ENCODE data around the gene ARHGAP8.

Gene ARHGAP8

DNA sequence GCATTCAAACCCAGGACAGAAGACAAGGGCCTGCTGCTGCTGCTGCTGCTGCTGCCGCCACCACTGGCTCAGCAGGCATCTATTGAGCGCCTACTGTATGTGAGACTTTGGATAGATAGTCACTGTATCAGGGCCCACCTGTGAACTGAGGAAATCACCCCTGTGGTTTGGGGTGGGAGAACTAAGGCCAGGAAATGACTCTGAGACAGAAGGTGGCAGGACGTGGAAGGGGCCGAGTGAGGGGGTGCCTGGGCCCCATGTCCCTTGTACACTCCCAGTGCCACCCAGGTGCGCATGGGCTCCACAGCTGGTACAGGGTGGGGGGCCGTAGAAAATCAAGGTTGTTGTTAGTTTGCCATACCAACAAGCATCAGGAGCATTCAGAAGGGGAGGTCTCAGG lies 50.6 kb downstream of the ARHGAP8 start:
- Histone ChIP-seq H2BK15ac (replicated peaks; ENCODE audit: low read depth) (no peak overlapping the region), H2BK120ac (ENCODE audit: low read depth, low read length) (no peak overlapping the region), H3K9ac (ENCODE audit: low read length) (no peak overlapping the region), H3K27ac (ENCODE audit: low read depth, low read length) (no peak overlapping the region), H4K8ac (ENCODE audit: low read depth, low read length) (no peak overlapping the region), H3K4ac (ENCODE audit: low read depth, low read length) (no peak overlapping the region), H3K4me1 (ENCODE audit: control insufficient read depth, low read depth, low read length) (peaks cover 4% of the 10 kb centered on the region), H3K56ac (ENCODE audit: low read length) (no peak overlapping the region), H3K23ac (ENCODE audit: low read length) (no peak overlapping the region), H3K36me3 (ENCODE audit: control insufficient read depth, insufficient read depth, low read length) (no peaks in the 10 kb centered on the region), H3K4me3 (ENCODE audit: low read length) (no peak overlapping the region), H2BK5ac (ENCODE audit: low read length) (no peak overlapping the region), H3K79me2 (ENCODE audit: control insufficient read depth, insufficient read depth, low read length) (no peaks in the 10 kb centered on the region), H2AK5ac (ENCODE audit: low read length) (no peak overlapping the region), H3K18ac (ENCODE audit: low read length) (no peak overlapping the region), H3K79me1 (ENCODE audit: low read length) (no peaks in the 10 kb centered on the region), H3K4me2 (ENCODE audit: low read length) (no peak overlapping the region), H3K27me3 (ENCODE audit: insufficient read depth, low read length, poor library complexity) (no peaks in the 10 kb centered on the region), H4K5ac (ENCODE audit: low read length) (no peak overlapping the region)
- no peak for DNase-seq
- no CpG with 5 or more reads among the region's 6 CpGs for WGBS (ENCODE audit: extremely low coverage, insufficient coverage, low lambda C conversion rate)

DNA sequence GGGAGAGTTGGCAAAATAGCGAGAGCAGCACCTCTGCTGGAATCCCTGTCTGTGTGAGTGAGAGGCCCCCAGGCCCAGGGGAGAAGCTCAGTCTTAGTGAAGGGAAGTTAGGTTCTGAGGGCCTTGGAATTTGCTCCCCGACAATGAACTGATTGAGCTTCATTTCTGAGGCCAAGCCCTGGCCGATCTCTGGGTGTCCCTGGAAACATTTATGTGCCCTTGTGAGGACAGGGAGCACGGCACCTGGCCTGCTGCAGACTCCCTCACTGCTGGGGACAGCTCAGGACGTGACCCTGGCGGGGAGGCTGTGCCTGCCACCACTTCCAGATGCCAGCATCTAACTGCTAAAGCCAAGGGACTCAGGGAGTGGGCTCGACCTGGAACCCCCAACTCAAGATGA lies 52.0 kb downstream of the ARHGAP8 start:
- peaks cover 4% of the 10 kb centered on the region for H3K4me1 ChIP-seq (ENCODE audit: control insufficient read depth, low read depth, low read length)
- no peak overlapping the region for H3K9ac ChIP-seq (ENCODE audit: low read length)
- no peak overlapping the region for H3K4ac ChIP-seq (ENCODE audit: low read depth, low read length)
- no peak for DNase-seq
- no peak overlapping the region for H3K56ac ChIP-seq (ENCODE audit: low read length)
- H2BK120ac ChIP-seq (ENCODE audit: low read depth, low read length) = no peak overlapping the region
- H3K4me2 ChIP-seq (ENCODE audit: low read length) = no peak overlapping the region
- no peak overlapping the region for H2AK5ac ChIP-seq (ENCODE audit: low read length)
- no peak overlapping the region for H4K5ac ChIP-seq (ENCODE audit: low read length)
- H3K23ac ChIP-seq (ENCODE audit: low read length) = no peak overlapping the region
- H4K8ac ChIP-seq (ENCODE audit: low read depth, low read length) = no peak overlapping the region
- no peak overlapping the region for H2BK5ac ChIP-seq (ENCODE audit: low read length)
- WGBS (ENCODE audit: extremely low coverage, insufficient coverage, low lambda C conversion rate) = no CpG with 5 or more reads among the region's 7 CpGs
- H3K27me3 ChIP-seq (ENCODE audit: insufficient read depth, low read length, poor library complexity) = no peaks in the 10 kb centered on the region
- H3K27ac ChIP-seq (ENCODE audit: low read depth, low read length) = no peak overlapping the region
- no peak overlapping the region for H3K18ac ChIP-seq (ENCODE audit: low read length)
- H3K4me3 ChIP-seq (ENCODE audit: low read length) = no peak overlapping the region
- no peaks in the 10 kb centered on the region for H3K36me3 ChIP-seq (ENCODE audit: control insufficient read depth, insufficient read depth, low read length)
- no peak overlapping the region for H2BK15ac ChIP-seq (replicated peaks; ENCODE audit: low read depth)
- H3K79me1 ChIP-seq (ENCODE audit: low read length) = no peaks in the 10 kb centered on the region
- no peaks in the 10 kb centered on the region for H3K79me2 ChIP-seq (ENCODE audit: control insufficient read depth, insufficient read depth, low read length)

DNA sequence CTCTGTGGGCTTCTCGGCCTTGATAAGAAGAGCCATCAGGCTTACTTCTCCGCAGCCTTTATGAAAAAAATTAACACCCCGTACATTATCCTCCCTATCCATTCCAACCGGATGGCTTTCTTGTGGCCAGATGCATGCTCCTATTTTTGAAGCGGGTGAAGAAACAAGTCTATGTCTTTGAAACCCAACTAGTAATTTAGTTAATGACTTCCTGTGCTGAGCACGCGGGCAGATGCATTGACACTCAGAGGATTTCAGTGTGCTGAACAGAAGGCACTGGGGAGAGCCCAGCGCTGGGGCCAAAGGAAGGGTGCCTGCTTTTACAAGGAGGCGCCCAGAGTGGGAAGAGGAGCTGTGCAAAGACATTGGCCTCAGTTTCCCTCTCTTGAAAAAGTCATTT lies 53.3 kb downstream of the ARHGAP8 start:
- H3K23ac ChIP-seq (ENCODE audit: low read length) = no peak overlapping the region
- H3K4me1 ChIP-seq (ENCODE audit: control insufficient read depth, low read depth, low read length) = peaks cover 4% of the 10 kb centered on the region
- H4K8ac ChIP-seq (ENCODE audit: low read depth, low read length) = no peak overlapping the region
- H2BK120ac ChIP-seq (ENCODE audit: low read depth, low read length) = no peak overlapping the region
- no peak overlapping the region for H3K4ac ChIP-seq (ENCODE audit: low read depth, low read length)
- H3K27me3 ChIP-seq (ENCODE audit: insufficient read depth, low read length, poor library complexity) = no peaks in the 10 kb centered on the region
- DNase-seq = no peak
- H2BK5ac ChIP-seq (ENCODE audit: low read length) = no peak overlapping the region
- no peak overlapping the region for H3K4me2 ChIP-seq (ENCODE audit: low read length)
- no peak overlapping the region for H3K4me3 ChIP-seq (ENCODE audit: low read length)
- H3K27ac ChIP-seq (ENCODE audit: low read depth, low read length) = no peak overlapping the region
- H3K79me2 ChIP-seq (ENCODE audit: control insufficient read depth, insufficient read depth, low read length) = no peaks in the 10 kb centered on the region
- H3K79me1 ChIP-seq (ENCODE audit: low read length) = no peaks in the 10 kb centered on the region
- no peak overlapping the region for H2BK15ac ChIP-seq (replicated peaks; ENCODE audit: low read depth)
- no peak overlapping the region for H3K56ac ChIP-seq (ENCODE audit: low read length)
- H4K5ac ChIP-seq (ENCODE audit: low read length) = no peak overlapping the region
- H2AK5ac ChIP-seq (ENCODE audit: low read length) = no peak overlapping the region
- H3K9ac ChIP-seq (ENCODE audit: low read length) = no peak overlapping the region
- H3K18ac ChIP-seq (ENCODE audit: low read length) = no peak overlapping the region
- H3K36me3 ChIP-seq (ENCODE audit: control insufficient read depth, insufficient read depth, low read length) = no peaks in the 10 kb centered on the region
- no CpG with 5 or more reads among the region's 9 CpGs for WGBS (ENCODE audit: extremely low coverage, insufficient coverage, low lambda C conversion rate)

DNA sequence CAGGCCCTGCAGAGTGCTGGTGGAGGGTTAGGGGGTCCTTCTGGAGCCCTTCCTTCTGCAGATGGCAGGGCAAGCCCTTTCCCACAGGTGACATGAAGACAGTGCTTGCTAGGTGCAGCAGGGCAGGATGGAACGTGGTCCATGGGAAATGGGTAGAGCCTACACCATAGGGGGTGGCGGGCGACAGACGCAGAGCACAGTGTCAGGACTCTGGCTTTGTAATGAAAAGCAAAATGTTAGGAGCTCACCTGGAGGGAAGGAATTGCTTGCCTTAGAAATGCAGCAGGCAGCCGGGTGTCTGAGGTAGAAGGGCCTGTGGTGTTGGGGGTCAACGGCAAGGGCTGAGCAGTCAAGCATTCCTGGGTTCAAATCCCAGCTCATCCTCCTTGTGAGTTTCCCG lies 54.9 kb downstream of the ARHGAP8 start:
- no peak overlapping the region for H3K4me2 ChIP-seq (ENCODE audit: low read length)
- H3K4me3 ChIP-seq (ENCODE audit: low read length) = no peak overlapping the region
- H3K27ac ChIP-seq (ENCODE audit: low read depth, low read length) = no peak overlapping the region
- H3K27me3 ChIP-seq (ENCODE audit: insufficient read depth, low read length, poor library complexity) = no peaks in the 10 kb centered on the region
- H3K9ac ChIP-seq (ENCODE audit: low read length) = no peak overlapping the region
- no peak overlapping the region for H3K4ac ChIP-seq (ENCODE audit: low read depth, low read length)
- no CpG with 5 or more reads among the region's 7 CpGs for WGBS (ENCODE audit: extremely low coverage, insufficient coverage, low lambda C conversion rate)
- no peak overlapping the region for H3K23ac ChIP-seq (ENCODE audit: low read length)
- no peaks in the 10 kb centered on the region for H3K79me2 ChIP-seq (ENCODE audit: control insufficient read depth, insufficient read depth, low read length)
- no peaks in the 10 kb centered on the region for H3K79me1 ChIP-seq (ENCODE audit: low read length)
- H3K56ac ChIP-seq (ENCODE audit: low read length) = peak overlapping the region; percentile 26
- DNase-seq = no peak
- peaks cover 4% of the 10 kb centered on the region for H3K4me1 ChIP-seq (ENCODE audit: control insufficient read depth, low read depth, low read length)
- no peak overlapping the region for H2AK5ac ChIP-seq (ENCODE audit: low read length)
- H2BK120ac ChIP-seq (ENCODE audit: low read depth, low read length) = no peak overlapping the region
- H2BK5ac ChIP-seq (ENCODE audit: low read length) = no peak overlapping the region
- H3K36me3 ChIP-seq (ENCODE audit: control insufficient read depth, insufficient read depth, low read length) = no peaks in the 10 kb centered on the region
- H3K18ac ChIP-seq (ENCODE audit: low read length) = no peak overlapping the region
- H4K5ac ChIP-seq (ENCODE audit: low read length) = no peak overlapping the region
- no peak overlapping the region for H4K8ac ChIP-seq (ENCODE audit: low read depth, low read length)
- no peak overlapping the region for H2BK15ac ChIP-seq (replicated peaks; ENCODE audit: low read depth)

DNA sequence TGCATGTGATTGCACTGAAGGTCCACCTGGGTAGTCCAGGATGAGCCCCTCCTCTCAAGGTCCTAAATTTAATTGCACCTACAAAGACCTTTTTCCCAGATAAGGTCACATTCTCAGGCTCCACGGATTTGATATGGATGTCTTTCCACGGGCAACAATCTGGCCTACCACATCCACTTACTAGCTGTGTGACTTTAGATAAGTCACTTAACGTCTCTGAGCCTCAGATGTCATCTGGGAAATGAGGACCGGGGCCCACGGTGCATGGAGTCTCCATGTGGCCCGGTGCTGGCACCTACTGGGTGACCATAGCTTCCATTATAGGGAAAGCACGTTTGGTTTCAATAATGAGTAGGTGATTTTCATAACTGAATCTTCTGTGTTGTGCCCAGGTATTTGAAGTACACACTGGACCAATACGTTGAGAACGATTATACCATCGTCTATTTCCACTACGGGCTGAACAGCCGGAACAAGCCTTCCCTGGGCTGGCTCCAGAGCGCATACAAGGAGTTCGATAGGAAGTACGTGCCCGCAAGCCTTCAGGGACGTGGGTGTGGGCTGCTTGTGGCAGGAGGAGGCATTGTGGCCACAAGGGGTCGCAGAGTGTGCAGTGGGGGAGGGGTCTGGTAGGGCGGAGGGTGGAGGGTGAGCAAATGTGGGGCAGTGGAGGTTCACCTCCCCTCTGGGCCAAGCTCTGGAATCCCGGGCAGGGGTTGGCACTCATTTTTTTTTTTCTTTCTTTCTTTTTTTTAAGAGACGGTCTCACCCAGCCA lies 55.7 kb downstream of the ARHGAP8 start:
- Histone ChIP-seq H2AK5ac (ENCODE audit: low read length) (no peak overlapping the region), H3K18ac (ENCODE audit: low read length) (no peak overlapping the region), H3K79me1 (ENCODE audit: low read length) (no peaks in the 10 kb centered on the region), H3K4me1 (ENCODE audit: control insufficient read depth, low read depth, low read length) (peaks cover 4% of the 10 kb centered on the region), H3K4me2 (ENCODE audit: low read length) (no peak overlapping the region), H4K5ac (ENCODE audit: low read length) (no peak overlapping the region), H4K8ac (ENCODE audit: low read depth, low read length) (no peak overlapping the region), H3K4ac (ENCODE audit: low read depth, low read length) (no peak overlapping the region), H3K36me3 (ENCODE audit: control insufficient read depth, insufficient read depth, low read length) (no peaks in the 10 kb centered on the region), H3K27me3 (ENCODE audit: insufficient read depth, low read length, poor library complexity) (no peaks in the 10 kb centered on the region), H2BK5ac (ENCODE audit: low read length) (no peak overlapping the region), H3K27ac (ENCODE audit: low read depth, low read length) (no peak overlapping the region), H3K4me3 (ENCODE audit: low read length) (no peak overlapping the region), H3K56ac (ENCODE audit: low read length) (peak overlapping the region; percentile 26), H3K79me2 (ENCODE audit: control insufficient read depth, insufficient read depth, low read length) (no peaks in the 10 kb centered on the region), H2BK15ac (replicated peaks; ENCODE audit: low read depth) (no peak overlapping the region), H2BK120ac (ENCODE audit: low read depth, low read length) (no peak overlapping the region), H3K9ac (ENCODE audit: low read length) (no peak overlapping the region), H3K23ac (ENCODE audit: low read length) (no peak overlapping the region)
- WGBS (ENCODE audit: extremely low coverage, insufficient coverage, low lambda C conversion rate) = no CpG with 5 or more reads among the region's 21 CpGs
- DNase-seq = peak; percentile 69

DNA sequence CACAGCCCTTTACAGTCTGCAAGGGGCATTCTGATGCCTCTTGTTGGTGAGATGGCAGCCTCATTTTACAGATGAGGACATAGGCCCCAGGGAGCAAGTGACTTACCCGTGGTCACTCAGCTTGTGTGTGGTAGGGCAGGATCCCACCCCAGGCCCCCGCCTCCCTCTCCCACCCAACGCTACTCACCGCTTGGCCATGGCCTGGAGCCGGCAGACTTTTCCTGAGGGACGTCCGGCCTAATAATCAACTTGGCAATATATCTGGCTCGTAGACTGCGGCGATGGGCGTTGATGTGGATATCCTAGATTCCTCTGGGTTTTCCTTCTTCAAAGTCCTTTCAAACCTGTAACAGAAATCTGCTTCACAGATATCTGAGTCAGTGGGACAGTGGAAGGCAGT lies 57.1 kb downstream of the ARHGAP8 start:
- Histone ChIP-seq H3K27me3 (ENCODE audit: insufficient read depth, low read length, poor library complexity) (no peaks in the 10 kb centered on the region), H3K56ac (ENCODE audit: low read length) (no peak overlapping the region), H3K4me3 (ENCODE audit: low read length) (no peak overlapping the region), H2BK5ac (ENCODE audit: low read length) (no peak overlapping the region), H3K4me1 (ENCODE audit: control insufficient read depth, low read depth, low read length) (peaks cover 4% of the 10 kb centered on the region), H3K4me2 (ENCODE audit: low read length) (no peak overlapping the region), H3K27ac (ENCODE audit: low read depth, low read length) (no peak overlapping the region), H2BK120ac (ENCODE audit: low read depth, low read length) (no peak overlapping the region), H3K79me1 (ENCODE audit: low read length) (no peaks in the 10 kb centered on the region), H3K79me2 (ENCODE audit: control insufficient read depth, insufficient read depth, low read length) (no peaks in the 10 kb centered on the region), H2BK15ac (replicated peaks; ENCODE audit: low read depth) (no peak overlapping the region), H3K4ac (ENCODE audit: low read depth, low read length) (no peak overlapping the region), H3K9ac (ENCODE audit: low read length) (no peak overlapping the region), H2AK5ac (ENCODE audit: low read length) (no peak overlapping the region), H4K8ac (ENCODE audit: low read depth, low read length) (no peak overlapping the region), H4K5ac (ENCODE audit: low read length) (no peak overlapping the region), H3K36me3 (ENCODE audit: control insufficient read depth, insufficient read depth, low read length) (no peaks in the 10 kb centered on the region), H3K18ac (ENCODE audit: low read length) (no peak overlapping the region), H3K23ac (ENCODE audit: low read length) (no peak overlapping the region)
- no CpG with 5 or more reads among the region's 11 CpGs for WGBS (ENCODE audit: extremely low coverage, insufficient coverage, low lambda C conversion rate)
- DNase-seq = no peak

All from mesendoderm (in vitro differentiated cells).